ENCODE results near the gene OR9Q2.

GRCh38 chr11:58164990-58165389 is 23.9 kb upstream of the OR9Q2 start:
- no peak for TF ChIP-seq ZNF251 (CRISPR knock-in tag; IDR thresholded peaks at IDR 0.05)
- no peak for TF ChIP-seq NFE2 (CRISPR knock-in tag; IDR thresholded peaks at IDR 0.05)
- TF ChIP-seq, protein P1, sequence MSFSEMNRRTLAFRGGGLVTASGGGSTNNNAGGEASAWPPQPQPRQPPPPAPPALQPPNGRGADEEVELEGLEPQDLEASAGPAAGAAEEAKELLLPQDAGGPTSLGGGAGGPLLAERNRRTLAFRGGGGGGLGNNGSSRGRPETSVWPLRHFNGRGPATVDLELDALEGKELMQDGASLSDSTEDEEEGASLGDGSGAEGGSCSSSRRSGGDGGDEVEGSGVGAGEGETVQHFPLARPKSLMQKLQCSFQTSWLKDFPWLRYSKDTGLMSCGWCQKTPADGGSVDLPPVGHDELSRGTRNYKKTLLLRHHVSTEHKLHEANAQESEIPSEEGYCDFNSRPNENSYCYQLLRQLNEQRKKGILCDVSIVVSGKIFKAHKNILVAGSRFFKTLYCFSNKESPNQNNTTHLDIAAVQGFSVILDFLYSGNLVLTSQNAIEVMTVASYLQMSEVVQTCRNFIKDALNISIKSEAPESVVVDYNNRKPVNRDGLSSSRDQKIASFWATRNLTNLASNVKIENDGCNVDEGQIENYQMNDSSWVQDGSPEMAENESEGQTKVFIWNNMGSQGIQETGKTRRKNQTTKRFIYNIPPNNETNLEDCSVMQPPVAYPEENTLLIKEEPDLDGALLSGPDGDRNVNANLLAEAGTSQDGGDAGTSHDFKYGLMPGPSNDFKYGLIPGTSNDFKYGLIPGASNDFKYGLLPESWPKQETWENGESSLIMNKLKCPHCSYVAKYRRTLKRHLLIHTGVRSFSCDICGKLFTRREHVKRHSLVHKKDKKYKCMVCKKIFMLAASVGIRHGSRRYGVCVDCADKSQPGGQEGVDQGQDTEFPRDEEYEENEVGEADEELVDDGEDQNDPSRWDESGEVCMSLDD (CRISPR knock-in tag; IDR thresholded peaks at IDR 0.05; ENCODE audit: borderline replicate concordance): no peak
- TF ChIP-seq NR2F6 (IDR thresholded peaks at IDR 0.05): no peak
- no peak for TF ChIP-seq NR2F6 (CRISPR knock-in tag; IDR thresholded peaks at IDR 0.05)
- no peak for TF ChIP-seq SMAD1 (CRISPR knock-in tag; IDR thresholded peaks at IDR 0.05; ENCODE audit: borderline replicate concordance, low read depth)
- TF ChIP-seq MXI1 (IDR thresholded peaks at IDR 0.05; ENCODE audit: borderline replicate concordance, low read depth, low read length): no peak
- TF ChIP-seq SUZ12 (IDR thresholded peaks at IDR 0.05; ENCODE audit: low read depth, low read length): no peak
- no peak for TF ChIP-seq GATAD1 (CRISPR knock-in tag; IDR thresholded peaks at IDR 0.05)
- TF ChIP-seq ZNF570 (CRISPR knock-in tag; IDR thresholded peaks at IDR 0.05; ENCODE audit: borderline replicate concordance): no peak
- TF ChIP-seq EP300 (IDR thresholded peaks at IDR 0.05; ENCODE audit: low read depth in 2 of 2, low read length in 2 of 2): no peak
- TF ChIP-seq EP300 (CRISPR knock-in tag; IDR thresholded peaks at IDR 0.05; ENCODE audit: borderline replicate concordance): no peak
- no peak for TF ChIP-seq SMAD3 (CRISPR knock-in tag; IDR thresholded peaks at IDR 0.05)
- TF ChIP-seq ZNF501 (CRISPR knock-in tag; IDR thresholded peaks at IDR 0.05): no peak

Data from HepG2 (cell line).